ENCODE data around the gene DHRS7C. TPM values are rescaled to one million over a fixed set of nuclear protein-coding genes. Genes with fewer than 3 reads are reported as not detected.

The DHRS7C gene
- total and polyA plus RNA-seq, 2 of the 13 experiments (the other 11 are each of a cell fraction or from before 2014, with no cell fraction given): not detected

GRCh38 chr17:9769036-9769695 is 22.2 kb downstream of the DHRS7C start (continued):
- TF ChIP-seq AHDC1 (CRISPR knock-in tag; IDR thresholded peaks at IDR 0.05; ENCODE audit: borderline replicate concordance) (no peak), HCFC1 (IDR thresholded peaks at IDR 0.05; ENCODE audit: low read depth, low read length) (no peak), TFDP1 (CRISPR knock-in tag; IDR thresholded peaks at IDR 0.05; ENCODE audit: borderline replicate concordance) (no peak), CTCF (CRISPR knock-in tag; IDR thresholded peaks at IDR 0.05) (no peak), NRL (CRISPR knock-in tag; IDR thresholded peaks at IDR 0.05; ENCODE audit: borderline replicate concordance) (no peak), HINFP (CRISPR knock-in tag; IDR thresholded peaks at IDR 0.05; ENCODE audit: low read depth) (no peak), NFYC (CRISPR knock-in tag; IDR thresholded peaks at IDR 0.05) (no peak), GTF2F1 (IDR thresholded peaks at IDR 0.05; ENCODE audit: low read length) (no peak), PHF5A (CRISPR knock-in tag; IDR thresholded peaks at IDR 0.05; ENCODE audit: low read depth, unreplicated experiment) (no peak)
